BE2C (cell line): ENCODE data around the gene TASP1. TPM values are rescaled to one million over a fixed set of nuclear protein-coding genes. Genes with fewer than 3 reads are reported as not detected.

Experiments used
- DNase-seq: peaks from one replicate; pipeline ENCODE4 v3.0.0-alpha.2; 2020
- H3K27me3 ChIP-seq: fragments of 250-450 bp; sonication (Bioruptor Pico); 2 replicates; pipeline ENCODE4 v1.5.1; 2020; ENCODE audit warnings: mild to moderate bottlenecking
- H3K36me3 ChIP-seq: fragments of 250-450 bp; sonication (Bioruptor Pico); 2 replicates; pipeline ENCODE4 v1.5.1; 2020; ENCODE audit warnings: mild to moderate bottlenecking
- H3K4me1 ChIP-seq: fragments of 250-450 bp; sonication (Bioruptor Pico); 2 replicates; pipeline ENCODE4 v1.5.1; 2020
- H3K4me3 ChIP-seq: 2 replicates; pipeline ENCODE4 v1.5.1; 2011; ENCODE audit warnings: low read depth, low read length
- H3K9me3 ChIP-seq: fragments of 250-450 bp; sonication (Bioruptor Pico); 2 replicates; pipeline ENCODE4 v1.5.1; 2020
- CTCF ChIP-seq: IDR thresholded peaks from 2 replicates; pipeline ENCODE4 v1.5.1; 2012; ENCODE audit warnings: mild to moderate bottlenecking, low read depth, low read length
- polyA plus RNA-seq: library from polyadenylated mRNA; unstranded; fragments of >200 nt; gene quantifications from one replicate; pipeline ENCODE4 v1.2.1, GENCODE V29; 2012; ENCODE audit warnings: low read depth, missing spikeins; ENCODE audit not compliant: insufficient read length, insufficient read depth

The TASP1 gene
- 4.3 TPM for polyA plus RNA-seq

DNA sequence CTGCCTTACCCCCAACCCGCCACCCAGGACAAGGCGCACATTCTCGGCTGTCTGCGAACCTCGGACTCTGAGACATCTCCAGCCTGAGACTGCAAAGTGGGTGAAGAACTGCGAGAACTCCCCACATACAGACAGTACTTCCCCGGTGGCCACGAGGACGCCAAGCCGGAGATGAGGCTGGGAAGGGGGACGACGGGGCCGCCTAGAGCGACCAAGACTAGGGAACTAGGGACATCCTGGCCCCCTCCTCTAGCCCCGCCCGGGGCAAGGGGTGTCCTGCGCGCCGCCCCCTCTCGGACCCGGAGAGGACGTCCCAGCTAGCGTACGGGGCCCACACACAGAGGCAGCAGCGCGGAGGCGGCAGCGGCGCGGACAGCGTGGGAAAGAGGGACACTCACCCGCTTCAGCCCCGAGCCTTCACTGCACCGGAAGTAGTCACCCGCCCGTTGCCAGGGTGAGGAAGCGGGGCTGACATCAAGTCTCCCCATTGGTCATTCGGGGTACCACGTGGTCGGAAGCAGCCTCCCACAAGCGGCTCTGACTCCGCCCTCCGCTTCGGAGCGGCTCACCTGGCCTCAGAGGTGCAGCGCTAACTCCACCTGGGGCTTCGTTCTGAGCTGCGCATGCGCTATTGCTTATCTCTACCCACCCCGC is at the start of gene TASP1:
TASP1 (minus strand) TSS at position 437 of the 654 bp plus-strand sequence. CDS start 8,854 bp downstream, outside the sequence.
- TF ChIP-seq CTCF: no peak
- DNase-seq: peak; percentile 97
- Histone ChIP-seq H3K4me1 (no peaks in the 10 kb centered on the region), H3K4me3 (peak within 1 kb of the TSS; percentile 97), H3K27me3 (peaks cover 14% of the 10 kb centered on the region), H3K36me3 (no peaks in the 10 kb centered on the region), H3K9me3 (no peaks in the 10 kb centered on the region)

DNA sequence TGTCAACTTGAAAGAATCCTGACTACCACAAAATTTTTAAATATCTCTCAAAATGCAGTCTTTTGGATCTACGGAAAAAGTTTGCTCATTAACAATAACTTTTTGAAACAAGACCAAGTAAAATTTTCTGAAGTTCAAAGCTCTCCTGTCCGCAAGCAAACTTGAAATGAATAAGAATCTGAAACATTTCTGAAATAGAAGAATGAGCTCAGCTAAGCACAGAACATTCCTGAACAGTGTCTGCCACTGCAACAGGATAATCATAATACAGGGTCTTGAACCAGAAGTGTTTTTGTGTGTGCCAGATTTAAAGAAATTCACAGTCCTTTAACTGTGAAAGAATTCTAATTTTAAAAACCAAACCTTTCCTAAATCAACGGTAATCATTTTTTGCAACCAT is 49.1 kb upstream of the TASP1 start:
- Histone ChIP-seq H3K9me3 (no peaks in the 10 kb centered on the region), H3K4me3 (no peak overlapping the region), H3K4me1 (no peaks in the 10 kb centered on the region), H3K36me3 (no peaks in the 10 kb centered on the region), H3K27me3 (no peaks in the 10 kb centered on the region)
- no peak for DNase-seq
- no peak for TF ChIP-seq CTCF

GRCh38 chr20:13685623-13686022 is 46.9 kb upstream of the TASP1 start:
- TF ChIP-seq CTCF: no peak
- Histone ChIP-seq H3K4me3 (no peak overlapping the region), H3K36me3 (no peaks in the 10 kb centered on the region), H3K9me3 (no peaks in the 10 kb centered on the region), H3K4me1 (no peaks in the 10 kb centered on the region), H3K27me3 (no peaks in the 10 kb centered on the region)
- DNase-seq: no peak

DNA sequence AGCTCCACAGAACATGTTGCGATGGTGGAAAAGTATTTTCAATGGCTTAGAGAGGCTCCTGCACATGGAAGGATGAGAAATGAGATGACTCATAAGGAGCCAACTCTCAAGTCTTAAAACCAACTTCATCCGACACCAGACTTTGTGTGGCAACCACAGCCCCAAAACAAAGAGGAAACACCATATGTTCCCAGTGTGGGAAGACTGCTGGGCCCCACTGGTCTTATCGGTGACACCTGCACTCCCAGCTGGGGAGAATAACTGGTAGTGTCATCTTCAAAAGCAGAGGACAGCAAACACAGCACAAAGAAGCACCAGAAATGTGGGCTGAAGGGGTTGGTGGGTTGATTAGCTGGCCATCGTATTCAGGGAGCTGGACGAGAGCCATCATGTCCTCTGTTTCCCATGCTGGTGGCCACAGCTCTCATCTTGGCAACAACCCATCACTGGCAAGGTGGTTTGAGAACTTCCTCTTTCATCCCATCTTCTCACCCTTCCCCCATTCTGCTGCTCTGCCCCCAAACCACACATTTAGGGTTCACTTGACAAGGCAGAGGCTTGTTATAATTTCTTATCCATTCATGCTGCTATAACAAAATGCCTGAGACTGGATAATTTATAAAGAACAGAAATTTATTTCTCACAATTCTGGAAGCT is 46.0 kb upstream of the TASP1 start:
- no peaks in the 10 kb centered on the region for H3K4me1 ChIP-seq
- H3K4me3 ChIP-seq: no peak overlapping the region
- H3K27me3 ChIP-seq: no peaks in the 10 kb centered on the region
- no peaks in the 10 kb centered on the region for H3K36me3 ChIP-seq
- H3K9me3 ChIP-seq: no peaks in the 10 kb centered on the region
- TF ChIP-seq CTCF: no peak
- DNase-seq: no peak

- no peak for DNase-seq
- H3K4me3 ChIP-seq: no peak overlapping the region
These were observed 45.1 kb upstream of the TASP1 start for GRCh38 chr20:13683833-13684232.

More at GRCh38 chr20:13683833-13684232, 45.1 kb upstream of the TASP1 start:
- no peaks in the 10 kb centered on the region for H3K27me3 ChIP-seq
- H3K36me3 ChIP-seq: no peaks in the 10 kb centered on the region
- no peaks in the 10 kb centered on the region for H3K4me1 ChIP-seq
- no peak for TF ChIP-seq CTCF
- no peaks in the 10 kb centered on the region for H3K9me3 ChIP-seq
